ENCODE data around the gene PHF19.

PHF19 gene

DNA sequence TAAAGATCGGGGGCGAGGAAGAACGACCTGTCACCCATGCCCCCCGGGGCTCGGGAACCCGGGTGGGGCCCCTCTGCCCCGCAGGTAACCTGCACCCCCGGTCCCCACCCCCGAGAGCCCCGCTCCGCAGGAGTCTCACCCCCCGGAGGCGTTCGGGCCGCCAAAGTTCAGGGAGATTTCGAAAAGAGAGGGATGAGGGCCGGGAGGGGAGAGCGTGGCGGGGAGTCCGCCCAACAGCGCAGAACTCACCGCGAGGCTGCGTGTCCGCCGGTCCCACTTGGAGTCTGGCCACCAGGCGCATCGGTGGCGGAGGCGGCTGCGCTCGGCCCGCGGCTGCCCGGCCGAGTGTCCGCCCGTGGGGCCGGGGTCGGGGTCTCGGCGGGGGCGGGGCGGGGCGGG is at the start of gene PHF19:
PHF19 (minus strand) TSS at position 347 of the 399 bp plus-strand sequence. CDS start 2,447 bp downstream, outside the sequence.
- no peak for DNase-seq (ENCODE audit: low read depth in 3 of 3)

DNA sequence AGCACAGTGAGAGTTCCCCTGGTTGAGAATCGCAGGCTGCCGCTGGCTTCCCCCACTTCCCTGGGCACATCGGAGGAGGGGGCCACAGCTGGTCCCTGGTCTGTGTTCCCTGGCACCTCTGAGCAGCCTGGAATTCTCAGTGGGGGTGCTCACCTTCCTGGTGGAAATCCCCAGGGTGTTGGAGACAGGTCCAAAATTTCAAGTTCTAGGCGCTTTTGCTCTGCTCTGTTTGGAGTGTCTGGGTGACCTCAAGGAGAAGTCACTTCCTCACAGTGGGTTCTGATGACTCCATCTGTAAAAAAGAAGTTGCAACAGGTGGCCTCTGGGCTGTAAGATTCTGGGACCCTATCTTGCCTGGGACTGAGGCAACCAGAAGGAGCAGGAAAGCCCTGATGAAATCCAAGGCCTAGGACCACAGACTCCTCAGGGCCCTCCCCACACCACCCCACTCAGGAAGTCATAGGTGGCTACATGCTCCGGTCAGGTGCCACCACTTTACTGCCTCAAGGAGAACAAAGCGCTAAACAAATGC is 49.5 kb upstream of the PHF19 start, which contains the start of gene TRAF1:
TRAF1 (minus strand) TSS at position 400 of the 532 bp plus-strand sequence. CDS start 721 bp downstream, outside the sequence.
- no peak for DNase-seq (ENCODE audit: low read depth in 3 of 3)

DNA sequence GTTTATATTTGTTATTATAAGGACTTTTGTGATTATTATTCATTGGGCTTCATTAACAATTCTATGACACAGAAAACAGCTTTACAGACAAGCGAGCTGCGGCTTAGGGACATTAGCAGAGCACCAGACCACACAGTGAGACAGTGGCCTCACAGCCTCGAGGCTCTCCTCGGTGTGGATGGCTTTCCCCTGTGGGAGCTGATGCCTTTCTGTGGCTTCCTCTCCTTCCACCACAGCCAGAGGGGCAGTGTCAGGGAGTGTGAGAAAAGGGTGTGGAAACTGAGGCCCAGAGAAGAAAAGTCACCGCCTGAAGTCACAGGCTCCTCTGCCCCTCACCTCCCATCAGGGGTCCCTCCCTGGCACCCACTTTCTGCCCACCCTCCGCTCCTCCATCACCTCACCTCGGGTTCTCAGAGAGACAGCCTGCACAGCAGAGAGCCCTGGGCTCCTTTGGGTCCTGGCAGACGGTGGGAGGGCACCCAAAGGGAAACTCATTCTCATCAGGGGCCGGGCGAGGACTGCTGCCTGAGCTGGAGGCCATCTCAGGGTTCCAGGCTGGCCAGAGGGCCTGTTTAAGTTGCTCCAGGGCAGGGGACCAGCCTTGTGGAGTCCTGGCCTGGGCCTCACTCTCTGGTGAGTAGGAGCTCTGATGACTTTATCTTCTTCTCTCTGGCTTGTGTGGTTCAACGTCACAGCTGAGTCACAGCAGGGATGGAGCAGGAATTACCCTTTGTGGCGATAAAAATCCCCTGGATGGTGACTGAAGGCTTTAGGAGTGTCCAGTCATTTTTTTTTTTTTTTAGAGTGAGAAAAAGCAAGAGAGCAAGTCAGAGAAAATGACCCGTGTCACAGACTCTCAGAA is 48.8 kb upstream of the PHF19 start:
- DNase-seq (ENCODE audit: low read depth in 3 of 3) = peak; percentile 64 to 72 (median 65)

DNA sequence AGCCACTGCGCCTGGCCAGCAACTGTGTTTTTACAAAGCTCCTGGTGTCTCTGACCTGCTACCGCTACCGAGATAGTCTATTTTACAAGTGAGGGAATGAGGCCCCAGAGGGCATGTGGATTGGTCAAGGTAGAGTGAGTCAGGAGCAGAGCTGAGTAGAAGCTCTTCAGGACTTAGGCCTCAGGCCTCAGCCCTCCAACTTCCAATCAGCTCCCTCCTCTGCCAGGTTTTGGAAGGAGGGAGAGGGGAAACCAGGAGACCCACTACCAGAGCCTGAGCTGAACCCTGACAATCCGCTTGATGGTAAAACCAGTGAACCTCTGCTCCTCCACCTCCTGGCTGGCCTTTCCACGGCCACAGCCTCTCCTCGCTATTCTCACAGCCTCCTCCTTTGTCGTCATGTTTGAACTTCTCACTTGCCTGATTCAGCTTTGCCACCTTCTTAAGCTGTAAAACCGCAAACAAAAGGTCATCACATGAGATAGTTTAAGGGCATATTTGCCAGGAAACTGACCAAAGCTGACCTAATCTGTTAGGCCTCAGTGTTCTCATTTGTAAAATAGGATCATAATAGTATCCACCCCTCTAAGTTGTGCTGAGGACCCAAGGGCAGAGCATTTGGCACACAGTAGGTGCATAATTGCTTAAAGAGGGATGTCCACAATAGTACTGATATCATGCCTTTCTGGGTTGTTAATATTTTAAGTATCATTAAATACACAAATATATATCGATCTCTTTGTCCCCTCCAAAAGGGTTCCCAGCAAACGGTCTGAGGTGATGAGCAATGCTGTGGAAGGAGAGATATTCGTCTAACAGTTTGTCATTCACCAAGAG is 47.9 kb upstream of the PHF19 start:
- DNase-seq (ENCODE audit: low read depth in 3 of 3) = no peak

DNA sequence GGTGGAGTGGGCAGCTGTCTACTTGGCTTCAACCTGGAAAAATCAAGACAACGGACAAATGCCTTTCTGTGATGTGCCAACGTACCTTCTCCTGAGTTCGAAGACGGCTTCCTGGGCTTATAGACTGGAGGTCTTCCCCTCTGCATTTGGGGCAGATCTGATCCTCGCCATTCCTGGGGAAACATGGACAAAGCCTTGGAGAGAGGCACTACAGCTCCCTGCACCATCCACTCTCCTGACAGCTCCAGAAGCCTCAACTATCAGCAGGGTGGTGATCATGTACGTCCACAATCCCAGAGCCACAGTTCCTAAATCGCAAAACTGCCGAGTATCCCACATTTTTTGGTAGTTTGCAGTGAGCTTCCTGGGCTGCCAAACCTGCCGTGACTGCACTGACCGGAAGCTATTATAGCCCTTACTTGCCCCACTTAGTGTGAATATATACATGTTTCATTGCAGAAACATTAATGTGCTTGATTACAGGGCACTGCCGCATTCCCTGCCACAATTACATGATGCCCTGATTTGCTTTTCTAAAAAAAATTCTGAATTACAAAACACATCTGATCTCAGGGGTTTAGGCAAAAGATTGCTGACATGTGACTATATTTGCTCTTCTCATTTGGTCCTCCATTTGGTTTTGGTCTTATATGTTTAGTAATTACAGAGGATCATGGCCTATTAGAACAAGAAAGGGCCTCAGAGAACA is 46.8 kb upstream of the PHF19 start:
- DNase-seq (ENCODE audit: low read depth in 3 of 3) = no peak

DNA sequence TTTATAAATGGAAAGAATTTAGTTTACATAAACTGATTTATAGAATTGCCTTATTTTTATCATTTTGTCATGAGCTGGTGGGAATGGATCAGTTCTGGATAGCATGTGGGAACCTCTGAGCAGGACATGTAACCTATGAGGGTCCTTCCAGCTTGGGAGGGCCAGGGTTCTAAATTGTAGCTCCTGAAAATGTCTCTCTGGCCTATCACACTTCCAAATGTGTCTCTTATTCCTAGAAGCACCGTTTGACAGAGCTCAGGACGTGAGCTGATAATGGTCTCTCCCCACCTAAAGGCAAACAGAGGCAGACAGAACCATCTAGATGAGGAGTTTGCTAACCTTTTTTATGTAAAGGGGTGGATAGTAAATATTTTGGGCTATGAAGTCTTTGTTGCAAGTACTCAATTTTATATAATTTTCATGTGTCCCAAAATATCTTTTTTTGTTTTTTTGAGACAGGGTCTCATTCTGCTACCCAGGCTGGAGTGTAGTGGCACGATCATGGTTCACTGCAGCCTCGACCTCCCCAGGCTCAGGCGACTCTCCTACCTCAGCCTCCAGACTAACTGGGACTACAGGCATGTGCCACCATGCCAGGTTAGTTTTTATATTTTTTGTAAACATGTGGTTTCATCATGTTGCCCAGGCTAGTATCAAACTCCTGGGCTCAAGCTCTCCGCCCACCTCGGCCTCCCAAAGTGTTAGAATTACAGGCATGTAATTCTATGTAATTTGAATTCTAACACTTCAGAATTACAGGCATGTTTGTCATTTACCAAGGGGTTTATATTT is 45.6 kb upstream of the PHF19 start:
- no peak for DNase-seq (ENCODE audit: low read depth in 3 of 3)

DNA sequence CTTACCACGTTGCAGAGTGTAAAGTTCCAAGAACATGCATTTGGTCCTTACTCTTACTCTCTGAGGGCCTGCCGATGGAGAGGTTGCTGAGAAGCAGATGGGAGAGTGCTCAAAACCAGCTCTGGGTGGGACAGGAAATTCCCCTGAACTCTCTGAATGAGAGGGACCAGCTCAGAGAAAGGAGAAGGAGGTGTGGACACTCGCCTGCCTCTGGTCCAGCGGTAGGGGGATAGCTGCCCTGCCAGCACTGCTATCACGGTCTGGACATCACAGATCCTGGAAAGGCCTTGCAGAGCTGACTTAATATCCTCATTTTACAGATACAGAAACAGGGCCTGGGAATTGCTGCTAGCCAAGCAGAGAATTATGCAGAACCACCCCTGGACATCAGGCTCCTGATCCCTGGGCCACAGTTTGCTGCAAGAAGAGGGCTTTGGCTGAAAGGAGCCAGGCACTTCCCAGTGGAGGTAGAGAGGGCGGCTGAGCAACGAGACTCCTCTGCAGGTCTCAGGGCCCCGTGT is 44.7 kb upstream of the PHF19 start:
- DNase-seq (ENCODE audit: low read depth in 3 of 3) = no peak

DNA sequence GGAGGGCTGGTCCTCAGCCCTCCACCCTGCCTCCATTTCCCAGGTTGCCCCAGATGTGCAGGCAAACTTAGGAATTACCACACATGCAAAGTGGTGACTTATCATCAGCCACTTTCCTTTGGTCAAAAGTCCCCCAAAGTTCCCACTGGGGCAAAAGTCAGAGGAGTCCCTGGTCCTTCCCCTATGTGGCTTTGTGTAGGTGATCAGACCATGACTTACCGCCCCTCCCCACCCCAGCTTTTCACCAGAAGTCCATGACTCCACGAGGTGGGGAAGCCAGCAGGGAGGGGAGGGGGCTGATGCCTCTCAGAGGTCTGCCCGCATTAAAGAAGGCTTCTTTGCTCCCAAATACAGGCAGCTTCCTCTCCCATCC is 43.8 kb upstream of the PHF19 start:
- no peak for DNase-seq (ENCODE audit: low read depth in 3 of 3)

DNA sequence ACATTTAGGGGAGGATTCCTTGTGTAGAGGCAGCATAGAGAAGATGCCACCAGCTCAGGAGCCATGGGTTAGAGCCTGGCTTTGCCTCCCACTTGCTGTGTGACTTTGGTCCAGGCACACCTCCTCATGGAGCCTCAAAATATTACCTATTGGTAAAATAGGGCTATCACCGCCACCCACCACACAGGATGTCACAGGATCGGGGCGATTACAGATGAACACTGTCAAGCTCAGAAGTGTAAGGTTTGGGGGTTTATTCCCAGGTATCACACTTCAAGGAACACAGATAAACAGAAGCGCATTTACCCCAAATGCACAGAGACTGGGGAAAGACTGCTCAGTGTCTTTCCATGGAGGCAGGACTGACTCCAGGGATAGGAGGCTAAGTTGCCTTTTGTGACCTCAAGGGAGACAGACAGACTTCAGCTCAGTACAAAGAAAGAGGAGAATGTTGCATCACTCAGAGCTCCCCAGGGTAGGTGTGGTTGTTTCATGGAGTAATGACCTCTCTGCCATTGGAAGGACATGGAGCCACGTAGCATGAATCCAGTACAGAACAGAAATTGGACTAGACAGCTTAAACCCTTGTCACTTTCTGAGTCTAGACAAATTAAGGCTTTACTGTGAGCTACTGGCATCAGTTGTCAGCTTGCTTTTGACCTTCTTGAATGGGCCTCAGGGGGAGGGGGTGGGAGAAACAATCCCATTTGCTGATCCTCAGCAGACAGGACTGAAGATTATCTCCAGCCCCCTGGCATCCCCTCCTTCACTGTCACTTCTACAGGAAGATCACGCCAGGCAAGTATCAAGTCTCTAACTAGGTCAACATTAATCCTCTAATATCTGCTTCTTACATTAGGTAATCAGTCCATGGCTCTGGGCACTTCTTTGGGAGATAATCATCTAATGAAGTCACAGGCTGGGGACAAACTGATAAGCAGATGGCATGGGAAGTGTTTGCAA is 43.1 kb upstream of the PHF19 start:
- DNase-seq (ENCODE audit: low read depth in 3 of 3) = no peak

DNA sequence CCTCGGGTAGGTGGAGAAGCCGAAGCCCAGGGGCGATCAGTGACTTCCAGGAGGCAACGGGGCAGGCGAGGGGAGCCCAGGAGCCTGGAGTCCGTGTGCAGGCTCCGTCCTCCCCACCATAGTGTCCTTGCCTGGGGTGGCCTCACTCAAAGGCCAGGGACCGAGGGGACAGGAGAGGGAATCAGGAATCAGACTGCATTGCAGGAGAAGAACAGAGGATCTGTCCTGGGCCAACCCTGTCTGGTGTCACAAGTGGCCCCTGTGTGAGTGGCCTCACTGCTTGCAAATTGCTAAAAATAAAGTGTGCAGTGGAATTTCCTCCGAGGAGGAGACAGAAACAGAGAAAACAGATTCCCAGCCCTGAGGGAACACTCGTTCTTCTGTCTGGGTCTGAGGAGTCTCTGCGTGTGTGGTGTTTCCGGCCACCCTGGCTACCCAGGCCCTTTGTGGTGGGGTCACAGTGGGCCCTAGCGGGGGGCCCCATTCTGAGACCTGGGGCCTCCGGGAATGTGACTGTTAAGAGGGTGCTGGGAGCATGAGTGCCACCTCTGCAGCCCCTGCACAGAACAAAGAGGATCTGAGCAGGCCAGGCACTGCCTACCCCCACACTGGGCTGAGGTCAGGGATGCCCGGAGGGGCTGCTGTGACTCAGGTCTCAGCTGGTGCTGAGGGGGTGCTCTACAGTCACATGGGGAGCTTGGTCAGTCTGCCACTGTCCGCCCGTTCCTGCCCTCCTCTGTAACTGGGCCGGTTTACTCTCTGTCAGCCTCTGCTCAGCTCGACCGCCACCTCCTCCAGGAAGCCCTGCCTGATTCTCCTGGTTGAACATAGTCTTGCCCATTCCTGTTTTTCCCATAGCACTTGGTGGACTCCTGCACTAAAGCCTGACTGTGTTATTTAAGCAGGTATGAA is 42.2 kb upstream of the PHF19 start:
- DNase-seq (ENCODE audit: low read depth in 3 of 3) = no peak

DNA sequence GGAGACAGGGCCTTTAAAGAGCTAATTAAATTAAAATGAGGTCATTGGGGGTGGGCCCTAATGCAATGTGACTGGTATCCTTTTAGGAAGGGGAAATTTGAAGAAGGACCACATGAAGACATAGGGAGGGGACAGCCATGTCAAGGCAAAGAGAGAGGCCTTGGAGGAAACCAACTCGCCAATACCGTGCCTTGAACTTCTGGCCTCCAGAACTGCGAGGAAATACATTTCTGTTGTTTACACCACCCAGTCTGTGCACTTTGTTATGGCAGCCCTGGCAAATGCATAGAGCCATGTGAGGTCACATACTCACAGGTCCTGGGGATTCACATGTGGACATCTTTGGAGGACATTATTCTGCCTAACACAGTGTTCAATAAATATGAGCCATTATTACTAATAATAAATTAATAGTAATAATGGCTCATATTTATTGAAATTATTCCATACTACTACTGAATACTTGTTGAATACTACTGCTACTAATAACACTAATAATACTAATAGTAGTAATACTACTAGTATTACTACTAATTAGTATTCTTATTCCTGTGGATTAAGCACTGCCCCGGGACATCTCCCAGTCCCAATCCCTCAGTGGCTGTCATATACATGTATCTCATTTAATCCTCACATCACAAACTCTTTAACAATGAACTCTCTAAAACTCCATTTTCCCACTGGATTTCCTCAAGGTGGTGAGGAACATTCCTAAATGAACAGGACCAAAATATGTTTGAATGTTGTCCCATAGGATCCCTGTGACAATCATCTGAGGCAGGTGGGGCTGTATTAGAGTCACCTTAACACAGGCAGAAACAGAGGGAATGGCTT is 41.2 kb upstream of the PHF19 start:
- DNase-seq (ENCODE audit: low read depth in 3 of 3) = no peak

DNA sequence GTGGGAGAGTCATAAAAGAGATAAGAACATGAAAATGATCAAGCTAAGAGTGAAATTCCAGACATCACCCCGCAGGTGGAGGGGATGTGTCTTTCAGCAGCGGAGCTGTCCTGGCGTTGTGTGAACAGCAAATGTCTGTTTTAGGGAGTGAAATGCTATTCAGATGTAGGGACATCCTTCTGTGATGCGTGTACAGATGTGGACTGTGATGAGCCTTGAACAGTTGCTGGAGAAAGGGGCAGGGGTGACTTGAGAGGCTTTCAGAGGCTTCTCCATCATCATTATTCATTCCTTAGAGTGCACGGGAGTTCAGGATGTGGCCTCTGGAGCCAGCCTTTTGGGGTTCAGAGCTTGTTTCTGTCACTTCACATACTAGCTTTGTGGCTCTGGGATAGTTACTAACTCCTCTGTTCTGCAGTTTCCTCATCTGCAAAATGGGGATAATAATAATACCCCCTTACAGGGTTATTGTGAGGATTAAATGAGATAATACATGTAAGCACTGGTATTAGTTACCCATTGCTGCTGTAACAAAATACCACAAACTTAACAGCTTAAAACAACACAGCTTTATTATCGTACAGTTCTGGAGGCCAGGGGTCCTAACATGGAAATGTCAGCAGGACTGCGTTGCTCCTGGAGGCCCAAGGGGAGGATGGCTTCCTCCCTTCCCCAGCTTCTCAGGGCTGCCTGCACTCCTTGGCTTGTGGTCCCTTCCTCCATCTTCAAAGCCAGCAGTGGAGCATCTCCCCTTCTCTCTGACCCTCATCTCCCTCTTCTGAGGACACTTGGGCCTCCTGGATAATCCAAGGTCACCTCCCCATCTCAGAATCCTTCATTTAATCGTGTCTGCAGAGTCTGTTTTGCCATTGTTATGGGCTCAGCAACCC is 40.2 kb upstream of the PHF19 start:
- DNase-seq (ENCODE audit: low read depth in 3 of 3) = no peak

DNA sequence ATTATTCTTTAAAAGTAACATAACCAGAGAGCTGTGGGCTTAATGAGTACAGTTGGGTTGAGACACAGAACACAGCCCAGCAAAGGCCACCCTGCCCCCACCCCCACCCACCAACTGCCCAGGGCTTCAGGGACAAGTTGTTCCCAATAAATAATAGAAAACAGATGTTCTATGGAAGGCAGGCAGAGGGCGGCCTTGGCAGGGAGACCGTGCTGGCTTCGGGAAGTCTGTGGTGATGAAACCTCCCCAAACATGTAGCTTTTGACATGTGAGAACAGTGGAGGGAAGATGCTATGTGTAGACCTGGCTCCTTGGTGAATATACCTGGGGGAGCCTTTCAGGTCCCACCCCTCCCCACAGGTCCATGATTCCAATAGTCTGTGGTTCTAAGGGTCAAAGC is 39.6 kb upstream of the PHF19 start:
- DNase-seq (ENCODE audit: low read depth in 3 of 3) = no peak

DNA sequence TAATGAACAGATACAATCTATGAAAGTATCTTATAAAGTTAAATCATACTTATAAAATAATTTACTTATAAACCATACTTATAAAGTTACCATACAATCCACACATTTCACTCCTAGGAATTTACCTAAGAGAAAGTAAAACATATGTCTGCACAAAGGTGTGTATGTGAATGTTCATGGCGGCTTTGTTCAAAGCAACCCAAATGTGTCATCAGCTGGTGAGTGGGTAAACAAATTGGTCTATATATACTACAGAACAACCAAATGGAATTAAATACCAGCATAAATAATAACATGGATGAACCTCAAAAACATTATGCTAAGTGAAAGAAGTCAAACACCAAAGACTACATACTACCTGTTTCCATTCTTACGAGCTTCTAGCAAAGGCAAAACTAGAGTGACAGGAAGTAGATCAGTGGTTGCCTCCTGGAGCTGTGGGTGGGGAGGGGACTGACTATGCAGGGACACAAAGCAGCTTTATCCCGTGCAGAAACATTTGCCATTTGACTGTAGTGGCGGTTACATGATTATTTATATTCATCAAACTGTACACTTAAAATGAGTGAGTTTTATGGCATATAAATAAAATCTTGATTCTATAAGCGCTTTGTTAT is 39.0 kb upstream of the PHF19 start:
- DNase-seq (ENCODE audit: low read depth in 3 of 3) = peak in 1 of 3 experiments; percentile 29

DNA sequence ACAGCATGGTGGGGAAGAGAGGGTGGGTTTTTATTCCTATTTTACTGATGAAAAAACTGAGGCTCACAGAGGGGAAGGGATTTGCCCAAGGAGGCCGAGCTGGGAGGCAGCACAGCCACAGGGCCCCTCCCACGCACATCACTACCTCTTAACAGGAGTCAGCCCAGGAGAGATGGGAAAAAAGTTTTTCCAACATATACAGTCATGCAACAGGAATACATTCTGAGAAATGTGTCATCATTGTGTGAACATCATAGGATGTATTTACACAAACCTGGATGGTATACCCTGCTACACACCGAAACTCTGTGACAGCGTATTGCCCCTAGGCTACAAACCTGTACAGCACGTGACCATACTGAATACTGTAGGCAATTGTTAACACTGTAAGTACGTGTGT is 38.0 kb upstream of the PHF19 start:
- no peak for DNase-seq (ENCODE audit: low read depth in 3 of 3)

DNA sequence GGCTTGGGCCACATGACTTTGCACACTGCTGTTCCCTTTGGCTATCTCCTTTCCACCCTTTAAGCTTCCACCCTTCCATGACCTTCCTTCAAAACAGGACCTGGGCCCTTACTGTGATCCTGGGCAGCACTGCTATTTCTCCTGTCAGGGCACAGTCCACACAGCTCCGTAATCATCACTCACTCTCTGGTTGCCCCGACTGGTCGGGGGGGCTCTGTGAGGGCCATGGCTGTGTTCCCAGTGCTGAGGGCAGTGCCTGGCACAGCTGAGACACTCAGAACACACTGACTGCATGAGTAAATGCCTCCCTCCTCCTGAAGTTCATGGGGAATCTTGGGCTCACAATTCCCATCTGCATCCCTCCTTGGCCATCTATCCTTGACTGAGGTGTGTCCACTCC is 37.4 kb upstream of the PHF19 start:
- no peak for DNase-seq (ENCODE audit: low read depth in 3 of 3)

Measured in stimulated activated CD4-positive, alpha-beta T cell treated with anti-CD3 and anti-CD28 coated beads, TNF-alpha, amount 100 ng/mL, for 4 hours (primary cell).